Measurements from ENCODE around the gene CMSS1. TPM values are rescaled to one million over a fixed set of nuclear protein-coding genes. Genes with fewer than 3 reads are reported as not detected.

CMSS1 gene
- total RNA-seq, 1 donor from 2014 or later, result 9.2 TPM

DNA sequence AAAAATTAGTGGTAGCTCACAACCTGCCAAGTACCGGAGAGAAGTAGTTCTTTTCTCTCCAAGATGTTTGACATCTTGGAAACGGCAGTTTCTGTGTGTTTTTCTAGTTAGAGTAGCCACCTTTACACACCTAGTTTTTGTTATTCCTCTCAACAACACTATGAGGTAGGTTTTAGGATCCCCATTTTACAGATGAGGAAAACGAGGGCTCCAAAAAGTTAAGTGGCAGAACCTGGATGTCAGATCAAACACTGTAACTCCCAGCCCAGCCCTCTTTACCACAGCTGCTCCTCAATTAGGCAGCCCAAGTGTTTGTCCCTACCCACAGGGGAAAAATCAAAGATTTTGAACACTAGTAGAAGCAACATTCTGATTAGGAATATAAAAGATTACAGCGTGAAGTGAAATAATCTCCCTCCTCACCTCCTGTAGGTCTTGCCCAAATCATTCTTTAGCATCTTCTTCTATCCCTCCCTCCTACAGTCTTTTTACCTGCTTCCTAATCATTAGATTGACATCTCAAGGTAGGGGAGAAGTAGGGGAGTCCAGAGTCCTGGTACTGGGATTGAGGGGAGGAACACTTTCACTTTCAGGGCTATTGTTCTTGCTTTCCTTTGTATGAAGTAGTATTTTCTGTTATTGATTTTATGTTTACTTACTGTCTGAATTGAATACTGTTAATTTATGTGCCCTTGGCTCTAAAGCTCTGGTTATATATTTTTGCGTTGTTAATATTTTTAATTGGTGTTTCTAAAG, 142.6 kb downstream of the CMSS1 start:
- TF ChIP-seq, protein P1, sequence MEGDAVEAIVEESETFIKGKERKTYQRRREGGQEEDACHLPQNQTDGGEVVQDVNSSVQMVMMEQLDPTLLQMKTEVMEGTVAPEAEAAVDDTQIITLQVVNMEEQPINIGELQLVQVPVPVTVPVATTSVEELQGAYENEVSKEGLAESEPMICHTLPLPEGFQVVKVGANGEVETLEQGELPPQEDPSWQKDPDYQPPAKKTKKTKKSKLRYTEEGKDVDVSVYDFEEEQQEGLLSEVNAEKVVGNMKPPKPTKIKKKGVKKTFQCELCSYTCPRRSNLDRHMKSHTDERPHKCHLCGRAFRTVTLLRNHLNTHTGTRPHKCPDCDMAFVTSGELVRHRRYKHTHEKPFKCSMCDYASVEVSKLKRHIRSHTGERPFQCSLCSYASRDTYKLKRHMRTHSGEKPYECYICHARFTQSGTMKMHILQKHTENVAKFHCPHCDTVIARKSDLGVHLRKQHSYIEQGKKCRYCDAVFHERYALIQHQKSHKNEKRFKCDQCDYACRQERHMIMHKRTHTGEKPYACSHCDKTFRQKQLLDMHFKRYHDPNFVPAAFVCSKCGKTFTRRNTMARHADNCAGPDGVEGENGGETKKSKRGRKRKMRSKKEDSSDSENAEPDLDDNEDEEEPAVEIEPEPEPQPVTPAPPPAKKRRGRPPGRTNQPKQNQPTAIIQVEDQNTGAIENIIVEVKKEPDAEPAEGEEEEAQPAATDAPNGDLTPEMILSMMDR (IDR thresholded peaks at IDR 0.05), result no peak
- H3K4me3 ChIP-seq, result peak overlapping the region; percentile 10 to 39
- DNase-seq (ENCODE audit: low spot score in 2 of 2), result no peak

DNA sequence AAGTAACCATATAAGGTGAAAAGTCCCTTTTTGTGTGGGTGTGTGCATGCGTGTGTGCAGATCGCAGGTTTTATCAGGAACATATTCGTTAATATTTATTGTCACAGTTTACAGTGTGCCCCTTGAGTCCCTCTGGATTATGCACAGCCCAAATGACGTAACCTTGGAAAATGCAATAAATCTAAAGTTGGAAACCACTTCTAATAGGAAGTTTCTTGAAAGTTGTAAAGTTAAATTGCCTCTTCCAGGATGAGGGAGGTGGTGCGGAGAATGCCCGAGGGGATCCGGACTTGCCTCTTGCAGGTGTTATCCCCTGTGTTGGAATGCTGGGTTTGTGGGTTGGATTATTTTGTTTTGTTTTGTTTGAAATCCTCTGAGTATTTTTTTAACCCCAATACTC, 143.3 kb downstream of the CMSS1 start:
- intact Hi-C loops (cut with DNase I), result loop anchor here (5.0 kb wide), 1 partner anchor 66 kb away; no protein-coding TSS in a partner anchor
- Histone ChIP-seq H3K27me3 (no peaks in the 10 kb centered on the region), H3K4me3 (peak overlapping the region; percentile 10 to 39), H3K4me1 (peaks cover 10 to 58% of the 10 kb centered on the region in 2 donors), H3K27ac (peak overlapping the region; percentile 87 to 89), H3K36me3 (no peaks in the 10 kb centered on the region), H3K9me3 (no peaks in the 10 kb centered on the region)
- TF ChIP-seq, protein P1 (IDR thresholded peaks at IDR 0.05), result no peak
- DNase-seq (ENCODE audit: low spot score in 2 of 2), result peak in 1 of 2 donors; percentile 72

More for the DNA sequence above, 142.6 kb downstream of the CMSS1 start:
- H3K27me3 ChIP-seq, result no peaks in the 10 kb centered on the region
- H3K36me3 ChIP-seq, result no peaks in the 10 kb centered on the region
- intact Hi-C loops (cut with DNase I), result loop anchor here (5.0 kb wide), 1 partner anchor 67 kb away; no protein-coding TSS in a partner anchor
- H3K9me3 ChIP-seq, result no peaks in the 10 kb centered on the region
- peaks cover 10 to 52% of the 10 kb centered on the region in 2 donors for H3K4me1 ChIP-seq
- H3K27ac ChIP-seq, result peak overlapping the region; percentile 87 to 89

DNA sequence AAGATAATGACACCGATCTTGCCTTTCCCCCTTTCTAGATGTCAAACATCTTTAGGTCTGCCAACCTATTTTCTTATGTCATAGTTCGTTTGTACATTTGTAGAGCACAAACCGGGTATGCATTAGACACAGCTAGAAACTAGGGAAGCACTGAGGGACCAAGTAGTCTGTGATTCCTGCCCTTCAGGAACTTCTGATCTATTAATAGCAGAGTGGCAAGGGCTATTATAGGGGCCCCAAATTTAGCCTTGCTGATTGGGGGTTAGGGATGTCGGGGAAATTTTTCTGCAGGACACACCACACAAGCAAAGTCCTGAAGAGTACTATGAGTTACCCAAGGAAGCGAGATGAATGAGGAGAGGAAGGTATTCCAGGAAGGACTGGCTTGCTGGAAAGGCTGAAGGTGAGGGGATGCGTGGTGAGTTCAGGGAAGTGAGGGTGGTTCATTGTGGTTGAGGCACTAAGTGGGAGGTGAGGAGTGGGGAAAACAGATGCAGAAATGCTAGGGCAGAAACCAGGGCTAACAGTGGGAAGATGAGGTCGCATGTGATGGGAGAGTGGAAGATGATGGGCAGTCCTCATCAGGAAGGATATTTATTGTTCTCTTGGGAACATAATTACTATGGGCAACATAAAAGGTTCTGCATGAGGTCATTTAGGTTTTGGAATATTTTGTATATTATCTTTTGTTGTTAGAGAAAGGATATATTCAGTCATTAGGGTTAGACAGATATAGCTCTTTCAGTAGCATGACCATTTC, 144.3 kb downstream of the CMSS1 start:
- intact Hi-C loops (cut with DNase I), result loop anchor here (5.0 kb wide), 1 partner anchor 65 kb away; no protein-coding TSS in a partner anchor
- TF ChIP-seq, protein P1 (IDR thresholded peaks at IDR 0.05), result no peak
- H3K4me1 ChIP-seq, result peaks cover 10 to 63% of the 10 kb centered on the region in 2 donors
- H3K36me3 ChIP-seq, result no peaks in the 10 kb centered on the region
- peak overlapping the region; percentile 87 to 89 for H3K27ac ChIP-seq
- H3K27me3 ChIP-seq, result no peaks in the 10 kb centered on the region
- no peak for DNase-seq (ENCODE audit: low spot score in 2 of 2)
- no peak overlapping the region for H3K4me3 ChIP-seq
- H3K9me3 ChIP-seq, result no peaks in the 10 kb centered on the region

DNA sequence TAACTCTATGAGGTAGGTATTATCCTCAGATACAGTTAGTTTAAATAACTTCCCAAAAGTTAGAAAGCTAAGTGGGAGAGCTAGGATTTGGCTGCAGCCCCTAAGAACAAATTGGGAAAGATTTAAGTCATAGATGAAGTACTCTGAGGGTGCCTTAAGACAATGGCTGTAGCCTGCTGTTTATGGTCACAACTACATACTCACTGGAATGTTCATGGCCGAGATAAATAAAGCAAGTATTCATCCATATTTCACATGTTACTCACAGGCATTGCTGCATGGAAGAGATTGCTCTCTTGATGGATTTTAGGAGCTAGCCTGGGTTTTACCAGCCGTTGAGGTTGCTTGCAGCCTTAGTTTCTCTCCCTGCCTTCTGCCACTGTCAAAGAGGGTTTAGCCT, 145.0 kb downstream of the CMSS1 start:
- no peak for DNase-seq (ENCODE audit: low spot score in 2 of 2)
- intact Hi-C loops (cut with DNase I), result loop anchor here (5.0 kb wide), 1 partner anchor 65 kb away; no protein-coding TSS in a partner anchor
- no peaks in the 10 kb centered on the region for H3K36me3 ChIP-seq
- H3K9me3 ChIP-seq, result no peaks in the 10 kb centered on the region
- no peak overlapping the region for H3K4me3 ChIP-seq
- H3K27ac ChIP-seq, result peak overlapping the region; percentile 87 to 89
- TF ChIP-seq, protein P1 (IDR thresholded peaks at IDR 0.05), result no peak
- H3K27me3 ChIP-seq, result no peaks in the 10 kb centered on the region
- peaks cover 8 to 67% of the 10 kb centered on the region in 2 donors for H3K4me1 ChIP-seq

DNA sequence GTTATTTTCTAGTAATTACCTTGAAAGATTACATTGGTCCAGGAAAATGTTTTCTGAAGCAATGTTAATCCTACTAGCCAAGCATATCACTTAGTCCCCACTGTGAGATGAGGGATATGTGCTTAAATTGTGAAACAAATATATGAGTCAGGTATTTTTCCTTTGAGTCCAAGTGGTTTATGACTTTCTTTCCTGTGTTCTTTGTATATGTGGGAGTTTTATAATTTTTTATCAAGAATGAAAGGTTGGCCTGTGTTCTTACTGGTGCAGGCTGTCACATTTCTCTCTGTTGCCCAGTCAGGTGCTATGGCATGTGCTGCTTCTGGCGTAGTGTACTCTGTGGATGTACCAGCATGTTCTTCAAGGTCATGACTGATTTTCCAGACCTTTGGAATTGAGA, 147.4 kb downstream of the CMSS1 start:
- intact Hi-C loops (cut with DNase I), result loop anchor here (5.0 kb wide), 3 partner anchors 77 to 197 kb away; no protein-coding TSS in a partner anchor
- H3K36me3 ChIP-seq, result no peaks in the 10 kb centered on the region
- TF ChIP-seq, protein P1 (IDR thresholded peaks at IDR 0.05), result no peak
- H3K9me3 ChIP-seq, result no peaks in the 10 kb centered on the region
- peak overlapping the region; percentile 88 to 91 for H3K27ac ChIP-seq
- DNase-seq (ENCODE audit: low spot score in 2 of 2), result no peak
- H3K4me3 ChIP-seq, result no peak overlapping the region
- no peaks in the 10 kb centered on the region for H3K27me3 ChIP-seq
- H3K4me1 ChIP-seq, result peaks cover 8 to 62% of the 10 kb centered on the region in 2 donors

Data from ascending aorta (tissue), 2 donors.